ENCODE measurements around the gene DIP2C.
"Not testable (repeated sequence)": the region's sequence is repeated elsewhere in the genome, so short reads cannot be mapped to it uniquely, and the experiment has no call there.

DNA sequence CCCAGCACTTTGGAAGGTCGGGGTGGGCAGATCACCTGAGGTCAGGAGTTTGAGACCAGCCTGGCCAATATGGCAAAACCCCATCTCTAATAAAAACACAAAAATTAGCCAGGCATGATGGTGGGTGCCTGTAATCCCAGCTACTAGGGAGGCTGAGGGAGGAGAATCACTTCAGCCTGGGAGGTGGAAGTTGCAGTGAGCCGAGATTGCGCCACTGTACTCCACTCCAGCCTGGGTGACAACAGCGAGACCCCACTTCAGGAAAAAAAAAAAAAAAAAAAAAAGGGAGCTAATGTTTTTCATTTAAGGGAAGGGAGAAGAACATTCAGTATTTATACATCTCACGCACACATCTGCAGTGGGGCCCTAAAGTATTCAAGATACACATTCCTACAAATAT lies 176.8 kb downstream of the DIP2C start:
- TF ChIP-seq CTCF (IDR thresholded peaks at IDR 0.05); CREB1 (CRISPR knock-in tag; IDR thresholded peaks at IDR 0.05); ESRRA (CRISPR knock-in tag; IDR thresholded peaks at IDR 0.05; ENCODE audit: borderline replicate concordance): not testable (repeated sequence)
- TF ChIP-seq, protein P1, sequence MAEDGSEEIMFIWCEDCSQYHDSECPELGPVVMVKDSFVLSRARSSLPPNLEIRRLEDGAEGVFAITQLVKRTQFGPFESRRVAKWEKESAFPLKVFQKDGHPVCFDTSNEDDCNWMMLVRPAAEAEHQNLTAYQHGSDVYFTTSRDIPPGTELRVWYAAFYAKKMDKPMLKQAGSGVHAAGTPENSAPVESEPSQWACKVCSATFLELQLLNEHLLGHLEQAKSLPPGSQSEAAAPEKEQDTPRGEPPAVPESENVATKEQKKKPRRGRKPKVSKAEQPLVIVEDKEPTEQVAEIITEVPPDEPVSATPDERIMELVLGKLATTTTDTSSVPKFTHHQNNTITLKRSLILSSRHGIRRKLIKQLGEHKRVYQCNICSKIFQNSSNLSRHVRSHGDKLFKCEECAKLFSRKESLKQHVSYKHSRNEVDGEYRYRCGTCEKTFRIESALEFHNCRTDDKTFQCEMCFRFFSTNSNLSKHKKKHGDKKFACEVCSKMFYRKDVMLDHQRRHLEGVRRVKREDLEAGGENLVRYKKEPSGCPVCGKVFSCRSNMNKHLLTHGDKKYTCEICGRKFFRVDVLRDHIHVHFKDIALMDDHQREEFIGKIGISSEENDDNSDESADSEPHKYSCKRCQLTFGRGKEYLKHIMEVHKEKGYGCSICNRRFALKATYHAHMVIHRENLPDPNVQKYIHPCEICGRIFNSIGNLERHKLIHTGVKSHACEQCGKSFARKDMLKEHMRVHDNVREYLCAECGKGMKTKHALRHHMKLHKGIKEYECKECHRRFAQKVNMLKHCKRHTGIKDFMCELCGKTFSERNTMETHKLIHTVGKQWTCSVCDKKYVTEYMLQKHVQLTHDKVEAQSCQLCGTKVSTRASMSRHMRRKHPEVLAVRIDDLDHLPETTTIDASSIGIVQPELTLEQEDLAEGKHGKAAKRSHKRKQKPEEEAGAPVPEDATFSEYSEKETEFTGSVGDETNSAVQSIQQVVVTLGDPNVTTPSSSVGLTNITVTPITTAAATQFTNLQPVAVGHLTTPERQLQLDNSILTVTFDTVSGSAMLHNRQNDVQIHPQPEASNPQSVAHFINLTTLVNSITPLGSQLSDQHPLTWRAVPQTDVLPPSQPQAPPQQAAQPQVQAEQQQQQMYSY (CRISPR knock-in tag; IDR thresholded peaks at IDR 0.05), result not testable (repeated sequence)
- TF ChIP-seq, protein P2, sequence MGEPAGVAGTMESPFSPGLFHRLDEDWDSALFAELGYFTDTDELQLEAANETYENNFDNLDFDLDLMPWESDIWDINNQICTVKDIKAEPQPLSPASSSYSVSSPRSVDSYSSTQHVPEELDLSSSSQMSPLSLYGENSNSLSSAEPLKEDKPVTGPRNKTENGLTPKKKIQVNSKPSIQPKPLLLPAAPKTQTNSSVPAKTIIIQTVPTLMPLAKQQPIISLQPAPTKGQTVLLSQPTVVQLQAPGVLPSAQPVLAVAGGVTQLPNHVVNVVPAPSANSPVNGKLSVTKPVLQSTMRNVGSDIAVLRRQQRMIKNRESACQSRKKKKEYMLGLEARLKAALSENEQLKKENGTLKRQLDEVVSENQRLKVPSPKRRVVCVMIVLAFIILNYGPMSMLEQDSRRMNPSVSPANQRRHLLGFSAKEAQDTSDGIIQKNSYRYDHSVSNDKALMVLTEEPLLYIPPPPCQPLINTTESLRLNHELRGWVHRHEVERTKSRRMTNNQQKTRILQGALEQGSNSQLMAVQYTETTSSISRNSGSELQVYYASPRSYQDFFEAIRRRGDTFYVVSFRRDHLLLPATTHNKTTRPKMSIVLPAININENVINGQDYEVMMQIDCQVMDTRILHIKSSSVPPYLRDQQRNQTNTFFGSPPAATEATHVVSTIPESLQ (CRISPR knock-in tag; IDR thresholded peaks at IDR 0.05), result not testable (repeated sequence)

Measured in WTC11 (cell line).